GM19467 (cell line): ENCODE measurements around the gene XXYLT1.

Experiments used
- ATAC-seq: cut with Tn5 transposase; IDR thresholded peaks from one replicate; pipeline ENCODE4 v1.9.1; 2021; ENCODE audit warnings: mild to moderate bottlenecking, moderate library complexity; ENCODE audit not compliant: unreplicated experiment

The XXYLT1 gene

DNA sequence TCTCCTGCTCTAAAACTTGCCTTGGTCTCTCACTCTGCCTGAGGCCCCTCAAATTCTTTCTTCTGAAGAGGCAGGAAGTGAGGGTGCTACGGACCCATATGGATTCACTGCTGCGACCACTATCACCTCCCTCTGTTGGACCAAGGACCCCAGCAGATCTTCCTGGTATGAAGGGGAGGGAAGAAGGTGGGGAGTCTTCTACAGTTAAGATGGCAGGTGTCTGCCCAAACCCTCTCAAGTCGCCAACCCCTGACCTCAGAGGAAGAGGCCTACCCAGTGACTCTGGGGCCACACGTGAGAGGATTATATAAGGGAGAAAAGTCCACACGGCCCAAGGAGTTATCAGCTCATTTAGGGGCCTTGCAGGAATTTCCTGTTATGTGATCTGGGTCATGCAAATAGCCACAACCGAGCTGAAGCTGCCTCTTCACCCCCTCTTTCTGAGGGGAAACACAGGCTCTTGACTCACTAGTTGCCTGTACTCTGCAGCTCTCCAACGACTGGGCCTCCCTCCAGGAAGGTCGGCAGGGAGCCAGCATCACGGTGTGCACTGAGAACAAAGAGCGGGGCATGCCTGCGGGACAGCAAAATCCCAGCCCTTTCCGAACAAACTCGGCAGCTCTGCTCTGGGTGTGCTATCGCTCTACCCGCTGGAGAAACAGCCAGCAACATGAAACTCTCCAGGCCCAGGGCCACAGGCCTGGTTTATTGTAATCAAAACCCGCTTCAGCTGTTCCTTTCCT, 116.0 kb downstream of the XXYLT1 start:
- no peak for ATAC-seq

DNA sequence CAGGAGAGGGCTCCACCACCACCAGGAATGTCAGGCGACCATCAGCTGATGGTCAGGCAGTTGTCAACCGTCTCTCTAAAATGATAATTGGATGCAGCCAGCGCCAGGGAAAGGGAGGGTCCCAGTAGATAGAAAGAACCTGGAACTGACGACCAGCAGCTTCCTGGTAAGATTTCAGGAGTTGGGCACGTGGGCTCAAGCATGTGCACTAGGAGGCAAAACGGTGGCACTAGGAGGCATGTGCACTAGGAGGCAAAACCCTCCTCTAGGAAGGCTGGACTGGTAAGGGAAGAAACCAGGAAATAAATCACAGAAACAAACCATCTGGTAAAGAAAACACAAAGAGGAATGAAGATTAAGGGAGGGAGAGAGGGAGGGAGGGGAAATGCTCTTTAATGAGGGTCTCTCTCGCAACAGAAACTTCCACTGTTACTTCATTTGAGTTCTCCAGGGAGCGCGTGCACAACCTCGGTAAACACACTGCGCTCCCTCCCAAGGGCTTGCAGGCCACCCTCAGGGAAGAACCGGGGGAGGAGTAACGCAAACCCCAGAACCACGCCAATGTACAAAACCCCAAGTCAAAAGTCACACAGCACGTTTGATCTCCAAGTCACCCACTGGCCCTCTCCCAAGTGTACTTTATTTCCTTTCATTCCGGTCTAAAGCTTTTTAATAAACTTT, 116.7 kb downstream of the XXYLT1 start:
- no peak for ATAC-seq

DNA sequence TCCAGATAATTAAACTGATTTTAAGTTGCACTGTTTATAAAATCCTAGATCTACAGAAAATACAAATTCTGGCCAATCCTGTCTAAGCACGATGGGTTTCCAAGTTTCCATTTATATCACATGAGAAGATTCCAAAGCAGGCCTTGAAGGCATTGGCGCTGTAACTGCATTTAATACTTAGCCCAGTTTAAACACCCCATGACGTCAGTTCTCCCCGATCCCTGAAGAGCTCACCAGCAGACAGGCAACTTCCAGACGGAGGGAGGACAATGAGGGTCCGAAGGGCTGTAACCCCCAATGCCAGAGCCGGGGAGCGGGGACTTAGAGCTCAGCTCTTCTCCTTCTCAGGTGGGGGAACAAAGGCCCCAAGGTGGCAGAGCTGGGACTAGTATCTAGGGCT, 117.3 kb downstream of the XXYLT1 start:
- no peak for ATAC-seq

DNA sequence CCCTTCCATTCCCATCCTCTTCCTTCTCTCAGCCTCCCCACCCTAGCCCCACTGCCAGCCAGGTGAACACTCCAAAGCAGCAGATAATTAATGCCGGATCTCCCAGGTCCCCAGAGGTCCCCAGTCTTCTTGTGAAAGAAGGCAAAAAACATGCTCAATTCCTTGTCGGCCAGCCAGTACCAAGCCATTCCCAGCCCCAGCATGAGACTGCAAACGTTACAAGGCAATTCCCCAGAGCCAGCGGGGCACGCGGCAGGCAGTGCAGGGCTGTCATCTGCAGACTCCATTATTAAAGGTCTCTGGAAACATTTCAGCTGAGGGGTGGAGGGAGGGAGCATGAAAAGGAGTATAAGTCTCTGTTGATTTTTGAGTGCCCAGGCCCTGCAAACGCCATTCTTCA, 117.8 kb downstream of the XXYLT1 start:
- no peak for ATAC-seq

DNA sequence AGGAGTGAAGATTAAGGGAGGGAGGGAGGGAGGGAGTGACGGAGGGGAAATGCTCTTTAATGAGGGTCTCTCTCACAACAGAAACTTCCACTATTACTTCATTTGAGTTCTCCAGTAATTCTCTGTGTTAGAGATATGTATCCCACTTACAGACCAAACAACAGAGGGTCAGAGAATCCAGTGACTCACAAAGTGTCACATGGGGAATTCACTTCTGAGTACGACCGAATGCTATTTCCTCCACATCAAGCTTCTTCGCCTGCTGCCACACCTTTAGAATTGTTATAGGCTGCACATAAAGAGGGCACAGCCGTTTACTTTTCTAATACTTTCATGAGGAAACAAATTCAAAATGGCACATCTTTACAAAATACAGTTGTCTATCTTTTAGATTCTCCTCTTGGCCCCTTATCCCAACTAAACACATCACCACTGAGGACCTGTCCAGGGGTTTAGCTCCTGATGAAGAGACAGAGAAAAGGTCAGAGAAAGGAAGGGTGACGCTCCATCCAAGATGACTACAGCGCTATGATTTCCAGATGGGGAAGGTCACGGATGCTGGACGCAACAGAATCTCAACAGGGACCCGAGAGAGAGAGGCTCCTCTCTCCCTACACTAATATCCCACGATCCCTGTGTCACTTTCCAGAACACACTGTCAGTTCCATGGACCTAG, 119.0 kb downstream of the XXYLT1 start:
- no peak for ATAC-seq

DNA sequence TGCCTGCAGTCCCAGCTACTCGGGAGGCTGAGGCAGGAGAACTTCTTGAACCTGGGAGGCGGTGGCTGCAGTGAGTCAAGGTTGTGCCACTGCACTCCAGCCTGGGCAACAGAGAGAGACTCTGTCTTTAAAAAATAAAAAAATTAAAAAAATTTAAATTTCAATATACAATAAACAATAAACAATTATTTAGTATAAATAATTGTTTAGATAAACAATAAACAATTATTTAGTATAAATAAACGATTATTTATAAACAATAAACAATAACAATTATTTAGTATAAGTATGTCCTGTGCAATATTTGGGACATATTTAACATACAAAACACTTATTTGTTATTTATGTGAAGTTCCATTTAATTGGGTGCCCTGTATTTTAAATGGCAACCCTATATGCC, 119.6 kb downstream of the XXYLT1 start:
- ATAC-seq: no peak

DNA sequence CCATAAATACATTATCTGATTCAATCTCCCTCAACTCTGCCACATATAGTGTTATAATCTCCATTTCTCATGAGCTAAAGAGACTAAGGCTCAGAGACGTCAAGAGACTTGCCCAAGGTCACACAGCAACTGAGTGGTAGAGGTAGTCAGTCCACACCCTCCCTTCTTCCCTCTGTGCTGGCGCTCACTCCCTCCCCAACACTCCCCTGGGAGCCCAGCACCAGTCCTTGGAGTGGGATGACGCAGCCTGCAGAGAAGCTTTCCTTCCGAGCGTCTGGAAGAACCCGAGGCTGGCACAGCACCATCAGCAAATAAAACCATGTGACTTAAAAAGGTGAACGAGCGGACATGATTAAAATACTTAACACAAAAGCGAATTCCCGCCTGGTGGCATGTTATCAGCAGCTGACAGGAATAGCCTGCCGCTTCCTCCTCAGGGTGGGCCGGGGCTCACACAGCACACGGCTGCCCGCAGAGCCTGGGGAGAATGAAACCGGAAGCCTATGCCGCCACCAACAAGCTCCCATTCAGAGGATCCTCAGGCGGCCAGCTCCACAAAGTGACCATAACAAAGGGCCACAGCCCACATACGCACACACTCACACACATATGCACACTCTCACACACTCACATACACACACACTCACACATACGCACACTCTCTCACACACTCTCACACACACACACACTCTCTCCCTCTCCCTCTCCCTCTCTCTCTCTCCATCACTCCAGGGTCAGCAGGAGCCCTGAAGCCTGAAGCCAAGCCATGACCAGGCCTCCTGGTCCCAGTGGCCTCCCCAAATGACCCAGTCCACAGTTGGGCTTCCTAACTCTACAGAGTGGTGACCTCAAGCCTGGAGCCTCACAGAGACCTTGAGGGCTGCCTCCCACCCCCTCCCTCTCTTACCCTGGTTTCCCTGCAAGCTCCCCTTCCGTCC, 120.5 kb downstream of the XXYLT1 start:
- no peak for ATAC-seq

DNA sequence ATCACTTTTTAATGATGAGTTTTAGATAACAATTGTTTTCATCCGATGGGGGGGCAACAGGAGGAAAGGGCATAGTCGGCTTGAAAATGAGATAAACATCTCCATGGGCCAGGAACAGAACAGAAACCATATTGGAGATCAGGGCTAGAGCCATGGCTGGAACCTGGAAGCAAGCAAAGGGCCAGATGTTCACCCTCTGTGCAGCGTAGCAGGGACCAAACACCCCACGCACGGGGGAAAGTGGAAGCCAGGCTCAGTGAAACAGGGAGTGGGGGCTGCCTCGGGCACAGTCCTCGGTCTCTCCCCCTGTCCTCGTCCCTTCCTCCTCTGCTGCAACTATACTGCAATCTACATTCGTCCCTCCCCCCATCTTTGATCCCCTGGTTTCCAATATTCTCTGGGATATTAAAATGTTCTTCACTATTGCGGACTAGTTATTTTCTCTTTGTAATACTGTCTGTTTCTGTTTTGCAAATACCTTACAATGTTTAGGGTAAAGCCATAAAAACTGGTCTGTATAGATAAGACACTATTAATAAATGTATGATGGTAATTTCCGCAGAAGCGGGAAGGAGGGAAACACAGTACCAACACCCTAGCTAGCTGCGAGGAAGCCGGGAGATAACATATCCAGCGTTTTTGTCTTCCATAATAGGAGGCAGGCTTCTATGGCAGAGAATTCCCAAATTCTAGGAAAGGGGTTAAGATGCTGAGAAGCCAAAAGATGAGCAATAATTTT, 121.5 kb downstream of the XXYLT1 start:
- no peak for ATAC-seq

DNA sequence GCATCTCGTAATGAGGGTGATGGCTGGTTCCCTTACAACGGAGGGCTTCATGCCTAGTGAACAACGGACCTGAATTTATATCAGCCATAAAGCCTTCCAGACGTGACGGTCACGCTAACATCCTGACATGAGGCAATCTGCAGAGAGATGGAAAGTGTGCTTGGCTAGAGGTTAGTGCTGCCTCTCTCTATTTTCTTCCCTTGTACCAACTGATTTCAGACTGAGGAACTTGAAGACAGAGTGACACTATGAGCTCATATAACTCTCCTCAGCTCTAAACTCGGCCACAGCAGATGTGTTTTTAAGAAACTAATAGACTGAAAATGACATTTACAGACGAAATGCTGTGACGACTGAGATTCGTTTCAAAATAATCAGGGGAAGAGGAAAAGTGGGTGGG, 122.4 kb downstream of the XXYLT1 start:
- ATAC-seq: no peak

DNA sequence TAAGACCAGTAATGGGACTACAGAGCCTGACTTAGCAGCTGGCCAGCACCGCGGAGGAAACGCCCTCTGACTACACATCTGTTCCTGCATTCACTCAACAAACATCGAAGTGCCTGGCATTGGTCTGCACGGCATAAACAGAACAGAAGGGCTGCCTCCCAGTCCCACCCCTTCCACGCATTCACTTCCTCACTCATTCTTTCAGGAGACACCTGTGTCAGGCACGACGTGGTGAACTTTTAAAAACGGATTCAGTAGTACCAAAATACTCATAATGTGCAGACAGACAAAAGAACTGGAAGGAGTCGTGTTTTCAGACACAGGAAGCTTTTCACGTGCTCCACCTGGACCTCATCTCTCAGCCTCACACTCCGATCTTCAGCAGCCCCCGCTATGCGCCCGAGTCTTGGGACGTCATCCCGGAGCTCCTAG, 123.3 kb downstream of the XXYLT1 start:
- ATAC-seq: peak; percentile 77

DNA sequence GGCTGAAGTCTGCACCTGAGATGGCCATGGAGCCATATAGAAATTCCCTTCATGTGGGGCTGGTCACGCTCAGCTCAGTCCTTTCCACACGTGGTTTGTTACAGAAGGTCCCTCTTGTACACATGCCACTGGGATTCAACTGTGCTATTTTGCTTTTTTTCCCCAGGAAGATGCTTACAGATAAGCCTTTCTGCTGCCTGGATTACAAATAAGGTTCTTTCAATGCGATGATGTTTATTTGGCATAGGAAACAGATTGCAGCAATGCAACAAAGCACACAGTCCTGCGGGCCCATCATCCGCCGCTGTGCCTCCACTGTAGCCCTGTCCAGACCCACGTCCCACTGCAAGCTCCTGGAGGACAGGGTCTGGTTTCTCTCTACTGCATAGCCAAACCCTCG, 124.8 kb downstream of the XXYLT1 start:
- no peak for ATAC-seq

DNA sequence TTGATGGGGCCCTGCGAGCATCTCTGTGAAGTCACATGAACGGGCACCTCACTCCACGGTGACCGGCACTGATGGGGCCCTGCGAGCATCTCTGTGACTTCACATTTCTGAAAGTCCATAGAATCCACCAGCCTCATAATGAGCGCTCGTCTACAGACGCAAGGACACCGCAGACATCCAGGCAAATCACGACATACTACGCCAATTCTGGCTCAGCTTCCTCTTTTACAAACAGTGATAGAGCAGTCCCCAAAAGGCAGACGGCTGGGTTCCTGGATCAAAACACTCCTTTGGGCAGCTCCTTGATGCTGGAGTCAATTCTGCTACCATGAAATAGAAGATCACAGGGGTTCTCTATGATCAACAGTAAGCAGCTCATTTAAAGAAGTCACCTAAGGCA, 125.4 kb downstream of the XXYLT1 start:
- ATAC-seq: no peak

DNA sequence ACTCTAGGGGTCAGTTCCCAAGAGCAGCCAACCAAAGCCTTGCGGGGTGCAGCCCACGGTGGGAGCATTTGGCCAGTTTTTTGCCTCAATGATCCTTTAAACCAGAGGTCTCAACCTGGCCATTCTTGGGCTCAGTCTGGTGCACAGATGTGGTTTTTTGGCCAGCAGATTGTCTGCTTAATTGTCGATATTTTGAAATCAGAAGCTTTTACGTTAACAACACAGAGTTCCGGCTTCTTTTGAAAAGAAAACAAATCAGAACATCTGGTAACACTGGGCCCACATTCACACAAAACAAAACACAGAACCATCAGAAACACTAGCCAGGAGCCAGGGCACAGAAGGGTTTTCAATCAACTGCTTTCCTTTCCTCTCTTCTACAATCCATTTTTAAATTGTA, 127.7 kb downstream of the XXYLT1 start:
- no peak for ATAC-seq

DNA sequence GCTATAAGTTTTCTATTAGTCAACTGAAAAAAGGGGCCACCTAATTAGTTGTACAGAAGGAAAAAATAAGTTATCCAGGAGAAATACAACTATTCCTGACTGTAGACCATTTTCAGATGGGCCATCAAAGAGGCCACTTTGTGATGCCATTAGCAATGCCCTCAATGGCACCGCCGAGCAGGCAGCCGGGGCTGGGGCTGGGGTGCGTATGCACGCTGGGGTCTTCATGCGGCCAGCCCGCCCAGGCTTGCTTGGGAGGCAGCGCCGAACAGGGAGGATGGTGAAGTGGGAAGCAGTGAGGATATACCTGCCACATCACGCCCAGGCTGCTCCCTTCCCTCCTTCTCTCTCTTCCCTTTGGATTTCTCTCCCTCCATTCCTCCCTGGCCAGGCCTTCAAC, 128.4 kb downstream of the XXYLT1 start:
- ATAC-seq: no peak

DNA sequence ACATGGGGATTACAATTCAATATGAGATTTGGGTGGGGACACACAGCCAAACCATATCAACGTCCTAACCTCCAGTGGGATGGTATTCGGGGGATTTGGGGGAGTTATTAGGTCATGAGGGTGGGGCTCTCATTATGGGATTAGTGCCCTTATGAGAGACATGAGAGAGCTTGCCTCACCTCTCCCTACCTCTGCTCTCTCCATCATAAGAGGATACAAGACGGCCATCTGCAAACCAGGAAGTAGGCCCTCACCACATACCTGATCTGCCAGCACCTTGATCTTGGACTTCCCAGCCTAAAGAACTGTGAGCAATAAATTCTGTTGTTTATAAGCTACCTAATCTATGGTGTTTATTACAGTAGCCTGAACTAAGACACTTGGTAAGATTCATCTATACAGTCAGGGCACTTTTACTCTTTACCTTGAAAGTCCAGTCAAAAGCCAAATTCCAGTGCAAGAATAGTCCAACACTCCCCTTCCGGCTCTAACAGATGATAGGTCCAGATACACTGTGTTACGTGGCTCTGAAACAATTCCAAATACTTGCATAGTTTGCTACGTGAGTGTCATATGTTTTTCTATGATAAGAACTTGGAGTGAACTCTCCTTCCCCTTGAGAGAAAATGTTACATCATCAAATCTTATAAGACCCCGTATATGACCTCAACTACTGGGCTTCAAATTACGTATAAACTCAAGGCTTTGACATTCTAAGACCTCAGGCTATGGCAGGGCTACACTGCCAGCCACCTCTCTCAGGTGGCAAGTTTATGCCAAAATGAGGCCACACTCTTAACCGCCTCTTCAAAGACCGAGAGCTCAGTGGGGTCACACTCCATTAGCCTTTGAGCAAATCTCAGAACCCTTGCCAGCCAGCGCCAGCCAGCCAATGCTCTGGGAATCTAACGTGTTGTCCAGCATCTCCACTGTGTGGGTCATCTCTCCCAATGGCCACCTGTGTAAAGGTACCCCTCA, 129.9 kb downstream of the XXYLT1 start:
- ATAC-seq: no peak

DNA sequence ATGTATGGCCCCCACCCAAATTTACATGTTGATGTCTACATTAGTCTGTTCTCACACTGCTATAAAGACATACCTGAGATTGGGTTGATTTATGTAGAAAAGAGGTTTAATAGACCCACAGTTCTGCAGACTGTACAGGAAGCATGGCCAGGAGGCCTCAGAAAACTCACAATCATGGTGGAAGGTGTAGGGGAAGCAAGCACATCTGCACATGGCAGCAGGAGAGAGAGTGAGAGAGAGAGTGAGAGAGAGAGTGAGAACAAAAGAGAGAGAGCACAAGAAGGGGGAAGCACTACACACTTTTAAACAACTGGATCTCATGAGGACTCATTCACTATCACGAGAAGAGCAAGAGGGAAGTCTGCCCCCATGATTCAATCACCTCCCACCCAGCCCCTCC, 130.5 kb downstream of the XXYLT1 start:
- ATAC-seq: no peak

DNA sequence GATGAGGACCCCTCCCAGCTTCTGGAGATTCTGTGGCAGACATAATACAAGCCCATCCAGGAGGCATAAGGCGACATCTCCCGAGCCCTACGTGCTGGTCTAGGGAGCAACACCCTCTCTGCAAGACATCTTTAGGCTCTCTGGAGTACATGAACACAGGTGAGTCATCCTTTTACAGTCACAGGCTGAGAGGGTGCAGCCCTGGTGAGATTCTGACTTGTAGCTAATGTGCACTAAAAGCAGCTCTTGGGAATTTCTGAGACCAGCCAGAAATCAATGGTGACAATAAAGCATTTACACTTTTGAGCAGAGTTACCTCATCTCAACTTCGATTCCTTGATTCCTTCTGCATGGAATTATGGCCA, 131.1 kb downstream of the XXYLT1 start:
- no peak for ATAC-seq

DNA sequence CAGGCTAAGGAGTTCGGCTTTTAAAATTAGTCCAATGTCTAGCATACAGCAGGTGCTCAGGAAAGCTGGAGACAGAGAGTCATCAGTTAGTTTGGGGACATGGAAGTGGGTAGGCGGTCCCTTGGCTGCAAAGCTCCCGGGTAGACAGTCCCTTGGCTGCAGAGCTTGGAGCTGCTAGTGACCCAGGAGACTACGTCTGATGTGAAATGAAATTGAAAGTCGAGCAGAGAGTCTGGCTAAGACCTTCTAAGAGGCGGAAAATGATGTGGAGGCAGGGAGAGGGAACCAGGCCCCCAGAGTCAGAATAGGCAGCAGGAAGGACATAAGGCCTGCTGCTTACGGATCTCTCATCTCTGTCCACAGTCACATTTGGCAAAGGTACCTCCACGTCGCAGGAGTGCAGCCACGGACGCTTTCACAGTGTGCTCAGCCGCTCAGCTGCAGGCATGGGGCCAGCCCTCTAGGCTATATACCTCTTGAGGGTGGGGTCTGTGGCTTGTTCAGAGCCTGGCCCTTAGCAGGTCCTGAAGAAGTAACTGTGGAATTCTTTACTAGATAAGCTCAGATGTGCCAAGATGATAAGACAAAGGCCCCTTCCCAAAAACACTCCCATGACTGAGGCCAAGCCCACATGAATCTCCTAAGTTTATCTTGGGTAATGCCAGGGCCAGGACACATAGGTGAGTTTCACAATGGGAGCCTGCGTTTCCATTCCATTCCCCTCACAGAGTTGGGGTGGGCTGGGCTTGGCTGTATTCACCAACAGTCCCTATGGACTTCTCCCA, 131.7 kb downstream of the XXYLT1 start:
- no peak for ATAC-seq
